GM12878 (cell line): ENCODE results near the gene KIFBP. TPM values are rescaled to one million over a fixed set of nuclear protein-coding genes. Genes with fewer than 3 reads are reported as not detected.
A peak's percentile ranks its signal among the peaks of the same experiment; 100 is the strongest.

Source experiments
- ATAC-seq: fragments of 200-7000 bp; cut with Tn5 transposase; 3 replicates; pipeline ENCODE4 v1.9.1; 2020; ENCODE audit warnings: mild to moderate bottlenecking, moderate library complexity
- BruUV-seq: library from RNA; stranded (reverse); fragments of 400-500 nt; replicated peaks from 2 replicates; lab custom pipeline; 2021; lab: Mats Ljungman, UMichigan
- CTCF ChIA-PET: fragments of 300-600 bp; sonication (Branson Sonifier 250); formaldehyde crosslinking; extraction: SDS; loops from one replicate; lab custom pipeline; 2021; ENCODE audit warnings: inconsistent platforms; lab: Yijun Ruan, JAX
- POLR2A ChIA-PET: fragments of 350-600 bp; formaldehyde crosslinking; extraction: SDS; loops from one replicate; lab custom pipeline; 2021; ENCODE audit warnings: inconsistent platforms; lab: Charles Lee
- RAD21 ChIA-PET: fragments of 300-600 bp; sonication (Branson Sonifier 250); formaldehyde crosslinking; loops from one replicate; lab custom pipeline; 2023; ENCODE audit warnings: antibody characterized with exemption; ENCODE audit not compliant: unreplicated experiment; lab: Charles Lee
- SMC1A ChIA-PET: fragments of 300-600 bp; sonication (Branson Sonifier 250); formaldehyde crosslinking; loops from one replicate; lab custom pipeline; 2023; ENCODE audit not compliant: unreplicated experiment, uncharacterized antibody; lab: Charles Lee
- DNase-seq: peaks from one replicate; pipeline ENCODE4 v3.0.0-alpha.2; 2011; ENCODE audit warnings: low read depth, low spot score
- FAIRE-seq: peaks from 3 replicates; lab custom pipeline; 2011; peaks lifted over from hg19 to GRCh38; lab: Jason Lieb, UNC
- H2AFZ ChIP-seq: 2 replicates; pipeline ENCODE4 v1.6.0; 2011; ENCODE audit warnings: low read depth, low read length, control low read depth; ENCODE audit not compliant: control insufficient read depth
- H3K27ac ChIP-seq: 2 replicates; pipeline ENCODE4 v1.5.1; 2011; ENCODE audit warnings: control low read depth; ENCODE audit not compliant: control insufficient read depth, insufficient read depth
- H3K27me3 ChIP-seq, 2 experiments: replicated peaks in 1 of 2; 2 replicates each; pipeline versions ENCODE4 v1.6.0 to v1.6.1; 2011; ENCODE audit warnings: low read length in 1 of 2; ENCODE audit not compliant: control insufficient read depth in 2 of 2, insufficient read depth in 2 of 2
- H3K36me3 ChIP-seq, 2 experiments: 2 replicates each; pipeline ENCODE4 v1.5.1; 2011; ENCODE audit warnings: low read length in 1 of 2; ENCODE audit not compliant: control insufficient read depth in 2 of 2, insufficient read depth in 2 of 2
- H3K4me1 ChIP-seq: 2 replicates; pipeline ENCODE4 v1.6.1; 2011; ENCODE audit warnings: mild to moderate bottlenecking, low read length, moderate library complexity, mixed read lengths; ENCODE audit not compliant: control insufficient read depth, insufficient read depth
- H3K4me2 ChIP-seq: 2 replicates; pipeline ENCODE4 v1.6.0; 2011; ENCODE audit warnings: control low read depth; ENCODE audit not compliant: control insufficient read depth, insufficient read depth
- H3K4me3 ChIP-seq: fragments of 200-600 bp; sonication (generic); 2 replicates; pipeline ENCODE4 v1.5.1; 2016
- H3K79me2 ChIP-seq: 2 replicates; pipeline ENCODE4 v1.6.0; 2011; ENCODE audit warnings: low read length; ENCODE audit not compliant: control insufficient read depth, insufficient read depth
- H3K9ac ChIP-seq: 2 replicates; pipeline ENCODE4 v1.8.0; 2011; ENCODE audit warnings: low read length, control low read depth, mixed read lengths; ENCODE audit not compliant: control insufficient read depth, insufficient read depth
- H3K9me3 ChIP-seq: replicated peaks from 3 replicates; pipeline ENCODE4 v1.5.1; 2011; ENCODE audit warnings: mild to moderate bottlenecking, low read length; ENCODE audit not compliant: control insufficient read depth, insufficient read depth
- H4K20me1 ChIP-seq: 2 replicates; pipeline ENCODE4 v1.6.0; 2011; ENCODE audit not compliant: control insufficient read depth, insufficient read depth
- BCL11A ChIP-seq: IDR thresholded peaks from 2 replicates; pipeline ENCODE4 v1.6.1; 2011; ENCODE audit warnings: low read depth, low read length
- WGBS: methylation state at CpG from one replicate; pipeline ENCODE4 v1.1.6; 2016; ENCODE audit warnings: low lambda C conversion rate; ENCODE audit not compliant: insufficient replicate concordance, insufficient coverage; ENCODE audit errors: missing lambda C conversion rate; 5-methylcytosine and 5-hydroxymethylcytosine counted together
- in situ Hi-C: fragments of 300-500 bp; cut with MboI; formaldehyde crosslinking; loops from 9 replicates; pipeline ENCODE4 v1.14.3; 2018; ENCODE audit warnings: mixed read lengths
- intact Hi-C: fragments of 100-400 bp; cut with micrococcal nuclease; formaldehyde crosslinking; loops from one replicate; pipeline ENCODE4 v1.14.2; 2022; ENCODE audit not compliant: unreplicated experiment
- polyA plus RNA-seq, 11 experiments: library from polyadenylated mRNA; depleted of rRNA in 4 of 11; unstranded in 6 of 11; stranded (reverse) in 5 of 11; fragments of >200 nt; fragmentation: Nextera tagmentation in 4 of 11; fragmentation: Illumina TruSeq in 1 of 11; extraction: Ambion mirVana in 4 of 11; extraction: Trizol in 1 of 11; gene quantifications; 1 replicate in 1 of 11; 2 replicates in 10 of 11; pipeline versions ENCODE4 v1.2.1 to v1.2.3, GENCODE V29; 2011 to 2016; ENCODE audit warnings: inconsistent platforms in 2 of 11, missing spikeins in 2 of 11, low read depth in 1 of 11
- total RNA-seq, 4 experiments: library from RNA; depleted of rRNA in 3 of 4; stranded (reverse); fragments of >200 nt in 3 of 4; fragmentation: Illumina TruSeq in 1 of 4; extraction: Trizol in 1 of 4; gene quantifications; 2 replicates each; pipeline versions ENCODE4 v1.2.1 to v1.2.3, GENCODE V29; 2013 to 2021
- TF ChIP-seq, protein P1 (sequence below): fragments of 450-650 bp; IDR thresholded peaks from 2 replicates; pipeline ENCODE4 v1.6.1; 2016; ENCODE audit warnings: mild to moderate bottlenecking, moderate library complexity, borderline replicate concordance
- TF ChIP-seq, protein P2 (sequence below): fragments of 450-650 bp; IDR thresholded peaks from 2 replicates; pipeline ENCODE4 v1.6.1; 2017; ENCODE audit warnings: mild to moderate bottlenecking

Gene KIFBP
- total and polyA plus RNA-seq, 10 of the 15 experiments (the other 5 are each of a cell fraction or from before 2014, with no cell fraction given): 8.6 to 29.5 (median 18.7) TPM

DNA sequence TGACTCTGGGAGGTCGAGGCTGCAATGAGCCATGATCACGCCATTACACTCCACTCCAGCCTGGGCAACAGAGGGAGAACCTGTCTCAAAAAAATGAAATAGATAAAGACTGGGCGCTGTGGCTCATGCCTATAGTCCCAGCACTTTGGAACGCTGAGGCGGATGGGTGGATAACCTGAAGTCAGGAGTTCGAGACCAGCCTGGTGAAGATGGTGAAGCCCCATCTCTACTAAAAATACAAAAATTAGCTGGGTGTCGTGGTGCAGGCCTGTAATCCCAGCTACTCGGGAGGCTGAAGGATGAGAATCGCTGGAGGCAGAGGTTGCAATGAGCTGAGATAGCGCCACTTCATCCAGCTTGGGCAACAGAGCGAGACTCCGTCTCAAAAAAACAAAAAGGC lies 33.7 kb upstream of the KIFBP start (continued):
- TF ChIP-seq, protein P1, sequence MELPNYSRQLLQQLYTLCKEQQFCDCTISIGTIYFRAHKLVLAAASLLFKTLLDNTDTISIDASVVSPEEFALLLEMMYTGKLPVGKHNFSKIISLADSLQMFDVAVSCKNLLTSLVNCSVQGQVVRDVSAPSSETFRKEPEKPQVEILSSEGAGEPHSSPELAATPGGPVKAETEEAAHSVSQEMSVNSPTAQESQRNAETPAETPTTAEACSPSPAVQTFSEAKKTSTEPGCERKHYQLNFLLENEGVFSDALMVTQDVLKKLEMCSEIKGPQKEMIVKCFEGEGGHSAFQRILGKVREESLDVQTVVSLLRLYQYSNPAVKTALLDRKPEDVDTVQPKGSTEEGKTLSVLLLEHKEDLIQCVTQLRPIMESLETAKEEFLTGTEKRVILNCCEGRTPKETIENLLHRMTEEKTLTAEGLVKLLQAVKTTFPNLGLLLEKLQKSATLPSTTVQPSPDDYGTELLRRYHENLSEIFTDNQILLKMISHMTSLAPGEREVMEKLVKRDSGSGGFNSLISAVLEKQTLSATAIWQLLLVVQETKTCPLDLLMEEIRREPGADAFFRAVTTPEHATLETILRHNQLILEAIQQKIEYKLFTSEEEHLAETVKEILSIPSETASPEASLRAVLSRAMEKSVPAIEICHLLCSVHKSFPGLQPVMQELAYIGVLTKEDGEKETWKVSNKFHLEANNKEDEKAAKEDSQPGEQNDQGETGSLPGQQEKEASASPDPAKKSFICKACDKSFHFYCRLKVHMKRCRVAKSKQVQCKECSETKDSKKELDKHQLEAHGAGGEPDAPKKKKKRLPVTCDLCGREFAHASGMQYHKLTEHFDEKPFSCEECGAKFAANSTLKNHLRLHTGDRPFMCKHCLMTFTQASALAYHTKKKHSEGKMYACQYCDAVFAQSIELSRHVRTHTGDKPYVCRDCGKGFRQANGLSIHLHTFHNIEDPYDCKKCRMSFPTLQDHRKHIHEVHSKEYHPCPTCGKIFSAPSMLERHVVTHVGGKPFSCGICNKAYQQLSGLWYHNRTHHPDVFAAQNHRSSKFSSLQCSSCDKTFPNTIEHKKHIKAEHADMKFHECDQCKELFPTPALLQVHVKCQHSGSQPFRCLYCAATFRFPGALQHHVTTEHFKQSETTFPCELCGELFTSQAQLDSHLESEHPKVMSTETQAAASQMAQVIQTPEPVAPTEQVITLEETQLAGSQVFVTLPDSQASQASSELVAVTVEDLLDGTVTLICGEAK: no peak
- TF ChIP-seq, all 136 proteins: peak for 0

DNA sequence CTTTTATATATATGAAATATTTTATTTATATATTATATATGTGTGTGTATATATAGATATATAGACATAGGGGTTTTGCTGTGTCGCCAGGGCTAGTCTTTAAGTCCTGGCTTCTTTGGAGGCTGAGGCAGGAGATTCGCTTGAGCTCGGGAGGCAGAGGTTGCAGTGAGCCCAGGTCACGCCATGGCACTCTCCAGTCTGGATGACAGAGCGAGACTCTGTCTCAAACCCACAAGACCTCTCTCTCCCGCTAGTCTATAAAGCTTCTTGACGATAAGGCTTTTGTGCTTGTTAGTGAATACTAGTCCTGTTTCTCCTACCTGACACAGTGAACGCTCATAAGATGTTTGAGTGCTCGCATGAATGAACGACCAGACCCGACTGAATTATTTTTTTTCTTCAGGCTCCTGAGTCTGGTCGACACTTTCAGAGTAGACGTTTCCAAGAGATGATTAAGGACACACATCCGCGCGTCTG lies 33.2 kb upstream of the KIFBP start:
- peak overlapping the region; percentile 86 for H2AFZ ChIP-seq
- BruUV-seq: TSS peak; percentile 93
- ChIA-PET RAD21 (interaction anchor here (0.9 to 2.0 kb wide), 8 partner anchors 29 to 472 kb away, joined by 3 to 6 read pairs (median 4); partner anchors contain the start of genes SRGN and SUPV3L1), SMC1A (interaction anchor here (0.7 to 1.7 kb wide), 9 partner anchors 12 to 277 kb away, joined by 3 to 6 read pairs (median 3); no protein-coding TSS in a partner anchor), CTCF (interaction anchor here (0.8 to 2.8 kb wide), 19 partner anchors 12 to 449 kb away, joined by 3 to 14 read pairs (median 5); no protein-coding TSS in a partner anchor), POLR2A (interaction anchor here (0.6 to 1.9 kb wide), 6 partner anchors 32 to 270 kb away, joined by 3 to 6 read pairs (median 4); no protein-coding TSS in a partner anchor)
- intact Hi-C loops (no loop called here), in situ Hi-C loops (no loop called here)
- peak overlapping the region; percentile 92 for H3K9ac ChIP-seq
- no peak for FAIRE-seq
- peaks cover 54% of the 10 kb centered on the region for H3K79me2 ChIP-seq
- 4% methylated on average over 16 of the region's 16 CpGs for WGBS
- ATAC-seq: peak; percentile 32
- no peaks in the 10 kb centered on the region for H3K9me3 ChIP-seq
- H4K20me1 ChIP-seq: no peaks in the 10 kb centered on the region
- H3K4me2 ChIP-seq: peak overlapping the region; percentile 71
- TF ChIP-seq, protein P2, sequence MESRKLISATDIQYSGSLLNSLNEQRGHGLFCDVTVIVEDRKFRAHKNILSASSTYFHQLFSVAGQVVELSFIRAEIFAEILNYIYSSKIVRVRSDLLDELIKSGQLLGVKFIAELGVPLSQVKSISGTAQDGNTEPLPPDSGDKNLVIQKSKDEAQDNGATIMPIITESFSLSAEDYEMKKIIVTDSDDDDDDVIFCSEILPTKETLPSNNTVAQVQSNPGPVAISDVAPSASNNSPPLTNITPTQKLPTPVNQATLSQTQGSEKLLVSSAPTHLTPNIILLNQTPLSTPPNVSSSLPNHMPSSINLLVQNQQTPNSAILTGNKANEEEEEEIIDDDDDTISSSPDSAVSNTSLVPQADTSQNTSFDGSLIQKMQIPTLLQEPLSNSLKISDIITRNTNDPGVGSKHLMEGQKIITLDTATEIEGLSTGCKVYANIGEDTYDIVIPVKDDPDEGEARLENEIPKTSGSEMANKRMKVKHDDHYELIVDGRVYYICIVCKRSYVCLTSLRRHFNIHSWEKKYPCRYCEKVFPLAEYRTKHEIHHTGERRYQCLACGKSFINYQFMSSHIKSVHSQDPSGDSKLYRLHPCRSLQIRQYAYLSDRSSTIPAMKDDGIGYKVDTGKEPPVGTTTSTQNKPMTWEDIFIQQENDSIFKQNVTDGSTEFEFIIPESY: no peak
- 0 out of 2 replicates have a peak, but pooled peaks have one; percentile 2 for TF ChIP-seq BCL11A
- H3K4me3 ChIP-seq: peak overlapping the region; percentile 93
- H3K27ac ChIP-seq: peak overlapping the region; percentile 94
- no peak for DNase-seq
- no peaks in the 10 kb centered on the region for H3K4me1 ChIP-seq
- H3K27me3 ChIP-seq: no peaks in the 10 kb centered on the region
- no peaks in the 10 kb centered on the region; a peak in 1 of 4 replicates for H3K36me3 ChIP-seq
